GM12875 (cell line): Measurements from ENCODE around the gene PPP1R18.
"Not testable (repeated sequence)": the region's sequence is repeated elsewhere in the genome, so short reads cannot be mapped to it uniquely, and the experiment has no call there.

ENCODE experiments used
- H3K4me3 ChIP-seq: one replicate; pipeline ENCODE4 v1.5.1; 2011; ENCODE audit warnings: low read depth, low read length, control low read depth
- TF ChIP-seq, protein P1 (sequence below): IDR thresholded peaks from 2 replicates; pipeline ENCODE4 v1.5.1; 2011; ENCODE audit warnings: low read depth, mild to moderate bottlenecking, control low read depth, inconsistent platforms, low read length, moderate library complexity, borderline replicate concordance; ENCODE audit not compliant: insufficient read depth

PPP1R18 gene

DNA sequence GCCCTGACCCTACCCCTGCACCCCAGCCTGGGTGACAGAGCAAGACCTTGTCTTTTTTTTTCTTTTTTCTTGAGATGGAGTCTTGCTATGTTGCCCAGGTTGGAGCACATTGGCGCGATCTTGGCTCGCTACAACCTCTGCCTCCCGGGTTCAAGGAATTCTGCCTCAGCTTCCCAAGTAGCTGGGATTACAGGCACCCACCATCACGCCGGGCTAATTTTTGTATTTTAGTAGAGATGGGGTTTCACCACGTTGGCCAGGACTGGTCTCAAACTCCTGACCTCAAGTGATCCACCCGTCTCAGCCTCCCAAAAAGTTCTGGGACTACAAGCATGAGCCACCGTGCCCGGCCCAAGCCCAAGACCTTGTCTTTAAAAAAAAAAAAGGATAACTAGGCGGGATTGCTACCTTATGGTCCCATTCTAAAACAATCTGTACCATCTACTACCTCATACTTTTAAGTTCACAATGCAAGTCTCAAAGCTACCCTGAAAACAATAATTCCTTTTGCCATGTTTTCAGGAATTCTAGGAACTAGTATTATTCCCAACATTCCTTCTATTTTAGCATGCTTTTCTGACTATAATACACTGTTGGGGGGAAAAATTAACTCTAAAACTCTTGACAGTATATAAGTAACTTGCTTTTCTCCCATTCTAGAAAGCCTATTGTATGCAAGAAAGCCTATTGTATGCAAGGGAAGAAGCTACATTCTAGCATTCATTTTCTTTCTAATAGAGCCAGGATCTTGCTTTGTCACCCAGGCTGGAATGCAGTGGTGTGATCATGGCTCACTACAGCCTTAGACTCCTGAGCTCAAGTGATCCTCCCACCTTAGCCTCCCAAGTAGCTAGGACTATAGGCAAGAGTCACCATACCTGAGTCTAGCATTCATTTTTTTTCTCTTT lies 40.3 kb upstream of the PPP1R18 start:
- no peak overlapping the region for H3K4me3 ChIP-seq
- TF ChIP-seq, protein P1, sequence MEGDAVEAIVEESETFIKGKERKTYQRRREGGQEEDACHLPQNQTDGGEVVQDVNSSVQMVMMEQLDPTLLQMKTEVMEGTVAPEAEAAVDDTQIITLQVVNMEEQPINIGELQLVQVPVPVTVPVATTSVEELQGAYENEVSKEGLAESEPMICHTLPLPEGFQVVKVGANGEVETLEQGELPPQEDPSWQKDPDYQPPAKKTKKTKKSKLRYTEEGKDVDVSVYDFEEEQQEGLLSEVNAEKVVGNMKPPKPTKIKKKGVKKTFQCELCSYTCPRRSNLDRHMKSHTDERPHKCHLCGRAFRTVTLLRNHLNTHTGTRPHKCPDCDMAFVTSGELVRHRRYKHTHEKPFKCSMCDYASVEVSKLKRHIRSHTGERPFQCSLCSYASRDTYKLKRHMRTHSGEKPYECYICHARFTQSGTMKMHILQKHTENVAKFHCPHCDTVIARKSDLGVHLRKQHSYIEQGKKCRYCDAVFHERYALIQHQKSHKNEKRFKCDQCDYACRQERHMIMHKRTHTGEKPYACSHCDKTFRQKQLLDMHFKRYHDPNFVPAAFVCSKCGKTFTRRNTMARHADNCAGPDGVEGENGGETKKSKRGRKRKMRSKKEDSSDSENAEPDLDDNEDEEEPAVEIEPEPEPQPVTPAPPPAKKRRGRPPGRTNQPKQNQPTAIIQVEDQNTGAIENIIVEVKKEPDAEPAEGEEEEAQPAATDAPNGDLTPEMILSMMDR, result no peak

DNA sequence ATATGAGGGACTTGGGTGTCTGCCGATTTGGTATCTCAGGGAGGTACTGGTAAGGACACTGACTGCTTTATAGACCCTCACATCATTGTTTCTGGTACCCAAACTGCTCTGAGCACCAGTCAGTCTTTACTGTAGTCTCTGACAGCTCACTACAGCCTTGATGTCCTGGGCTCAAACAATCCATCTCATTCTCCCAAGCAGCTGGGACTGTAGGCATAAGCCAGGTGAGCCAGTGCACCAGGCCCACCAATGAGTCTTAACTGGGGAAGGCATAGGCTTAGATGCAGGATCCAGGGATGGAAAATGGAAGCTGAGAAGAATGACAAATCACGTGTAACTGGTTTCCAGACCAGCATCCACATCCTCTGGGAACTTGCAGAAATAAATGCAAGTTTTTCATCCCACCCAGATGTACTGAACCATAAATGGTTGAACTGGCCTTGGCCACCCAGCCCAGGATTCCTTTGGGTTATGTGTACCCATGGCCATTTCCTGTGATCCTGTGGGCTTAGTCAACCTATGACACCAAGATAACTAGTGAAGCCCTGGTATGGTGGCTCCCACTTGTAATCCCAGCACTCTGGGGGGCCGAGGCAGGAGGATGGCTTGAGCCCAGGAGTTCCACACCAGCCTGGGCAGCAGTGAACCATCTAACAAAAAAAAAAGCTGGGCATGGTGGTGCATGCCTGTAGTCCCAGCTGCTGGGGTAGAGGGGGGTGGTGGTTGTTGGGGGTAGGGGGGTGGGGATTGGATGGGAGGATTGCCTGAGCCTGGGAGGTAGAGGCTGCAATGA lies 39.5 kb upstream of the PPP1R18 start:
- no peak overlapping the region for H3K4me3 ChIP-seq
- TF ChIP-seq, protein P1, result no peak

DNA sequence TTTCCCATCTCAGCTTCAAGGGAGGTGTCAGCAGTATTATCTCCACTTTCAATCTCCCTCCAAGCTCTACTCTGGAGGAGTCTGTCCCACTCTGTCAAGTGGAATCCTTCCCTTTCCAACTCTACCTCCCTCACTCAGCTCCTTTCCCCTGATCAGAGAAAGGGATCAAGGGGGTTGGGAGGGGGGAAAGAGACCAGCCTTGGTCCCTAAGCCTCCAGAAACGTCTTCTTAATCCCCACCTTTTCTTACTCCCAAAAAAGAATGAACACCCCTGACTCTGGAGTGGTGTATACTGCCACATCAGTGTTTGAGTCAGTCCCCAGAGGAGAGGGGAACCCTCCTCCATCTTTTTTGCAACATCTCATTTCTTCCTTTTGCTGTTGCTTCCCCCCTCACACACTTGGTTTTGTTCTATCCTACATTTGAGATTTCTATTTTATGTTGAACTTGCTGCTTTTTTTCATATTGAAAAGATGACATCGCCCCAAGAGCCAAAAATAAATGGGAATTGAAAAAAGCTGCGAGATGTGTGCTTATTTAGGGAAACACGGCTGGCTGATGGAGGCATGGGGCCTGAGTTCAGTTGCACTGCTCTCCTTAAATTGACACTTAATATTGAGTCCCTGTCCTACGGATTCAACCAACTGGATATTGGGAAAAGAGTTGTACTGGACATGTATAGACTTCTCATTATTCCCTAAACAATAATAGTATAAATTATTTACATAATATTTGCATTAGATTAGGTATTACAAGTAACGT lies 38.6 kb upstream of the PPP1R18 start:
- H3K4me3 ChIP-seq, result no peak overlapping the region
- TF ChIP-seq, protein P1, result no peak

DNA sequence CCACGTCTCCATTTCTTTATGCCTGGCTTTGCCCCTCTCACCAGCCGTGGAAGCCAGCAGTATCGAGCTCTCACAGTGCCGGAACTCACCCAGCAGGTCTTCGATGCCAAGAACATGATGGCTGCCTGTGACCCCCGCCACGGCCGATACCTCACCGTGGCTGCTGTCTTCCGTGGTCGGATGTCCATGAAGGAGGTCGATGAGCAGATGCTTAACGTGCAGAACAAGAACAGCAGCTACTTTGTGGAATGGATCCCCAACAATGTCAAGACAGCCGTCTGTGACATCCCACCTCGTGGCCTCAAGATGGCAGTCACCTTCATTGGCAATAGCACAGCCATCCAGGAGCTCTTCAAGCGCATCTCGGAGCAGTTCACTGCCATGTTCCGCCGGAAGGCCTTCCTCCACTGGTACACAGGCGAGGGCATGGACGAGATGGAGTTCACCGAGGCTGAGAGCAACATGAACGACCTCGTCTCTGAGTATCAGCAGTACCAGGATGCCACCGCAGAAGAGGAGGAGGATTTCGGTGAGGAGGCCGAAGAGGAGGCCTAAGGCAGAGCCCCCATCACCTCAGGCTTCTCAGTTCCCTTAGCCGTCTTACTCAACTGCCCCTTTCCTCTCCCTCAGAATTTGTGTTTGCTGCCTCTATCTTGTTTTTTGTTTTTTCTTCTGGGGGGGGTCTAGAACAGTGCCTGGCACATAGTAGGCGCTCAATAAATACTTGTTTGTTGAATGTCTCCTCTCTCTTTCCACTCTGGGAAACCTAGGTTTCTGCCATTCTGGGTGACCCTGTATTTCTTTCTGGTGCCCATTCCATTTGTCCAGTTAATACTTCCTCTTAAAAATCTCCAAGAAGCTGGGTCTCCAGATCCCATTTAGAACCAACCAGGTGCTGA lies 37.6 kb upstream of the PPP1R18 start:
- not testable (repeated sequence) for H3K4me3 ChIP-seq

DNA sequence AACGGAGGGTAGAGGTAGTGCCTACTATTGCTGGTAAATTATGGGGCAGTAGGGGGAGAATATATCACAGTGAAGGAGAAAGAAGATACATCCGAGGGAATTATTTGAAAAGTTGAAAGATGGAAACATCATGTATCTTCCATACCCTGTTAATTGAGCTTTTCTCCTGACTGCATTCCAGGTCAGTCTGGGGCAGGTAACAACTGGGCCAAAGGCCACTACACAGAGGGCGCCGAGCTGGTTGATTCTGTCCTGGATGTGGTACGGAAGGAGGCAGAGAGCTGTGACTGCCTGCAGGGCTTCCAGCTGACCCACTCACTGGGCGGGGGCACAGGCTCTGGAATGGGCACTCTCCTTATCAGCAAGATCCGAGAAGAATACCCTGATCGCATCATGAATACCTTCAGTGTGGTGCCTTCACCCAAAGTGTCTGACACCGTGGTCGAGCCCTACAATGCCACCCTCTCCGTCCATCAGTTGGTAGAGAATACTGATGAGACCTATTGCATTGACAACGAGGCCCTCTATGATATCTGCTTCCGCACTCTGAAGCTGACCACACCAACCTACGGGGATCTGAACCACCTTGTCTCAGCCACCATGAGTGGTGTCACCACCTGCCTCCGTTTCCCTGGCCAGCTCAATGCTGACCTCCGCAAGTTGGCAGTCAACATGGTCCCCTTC lies 36.9 kb upstream of the PPP1R18 start:
- H3K4me3 ChIP-seq, result not testable (repeated sequence)

DNA sequence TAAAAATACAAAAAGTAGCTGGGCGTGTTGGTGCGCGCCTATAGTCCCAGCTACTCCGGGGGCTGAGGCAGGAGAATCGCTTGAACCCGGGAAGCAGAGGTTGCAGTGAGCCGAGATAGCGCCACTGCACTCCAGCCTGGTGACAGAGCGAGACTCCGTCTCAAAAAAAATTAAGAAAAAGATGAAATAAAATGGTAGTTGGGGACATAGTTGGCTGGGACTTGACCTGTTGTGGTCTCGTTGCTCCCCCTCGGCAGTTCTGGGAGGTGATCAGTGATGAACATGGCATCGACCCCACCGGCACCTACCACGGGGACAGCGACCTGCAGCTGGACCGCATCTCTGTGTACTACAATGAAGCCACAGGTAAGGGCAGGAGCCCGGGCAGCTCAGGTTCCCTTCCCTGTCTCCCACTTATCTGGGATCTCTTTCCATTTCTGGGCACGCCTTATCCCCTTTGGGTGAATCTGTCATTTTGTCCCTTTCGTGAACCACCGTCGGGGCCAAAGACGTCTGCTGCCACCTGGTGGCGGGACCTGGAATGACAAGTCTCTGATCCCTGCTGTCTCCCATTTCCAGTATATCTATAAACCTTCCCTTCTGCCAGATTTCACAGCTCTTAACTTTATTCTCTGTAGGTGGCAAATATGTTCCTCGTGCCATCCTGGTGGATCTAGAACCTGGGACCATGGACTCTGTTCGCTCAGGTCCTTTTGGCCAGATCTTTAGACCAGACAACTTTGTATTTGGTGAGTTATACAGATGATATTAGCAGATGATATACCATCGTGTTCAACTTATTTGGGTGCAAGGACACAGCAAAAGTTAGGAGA lies 36.1 kb upstream of the PPP1R18 start:
- H3K4me3 ChIP-seq, result peak overlapping the region; percentile 71
- TF ChIP-seq, protein P1, result peak; percentile 82

DNA sequence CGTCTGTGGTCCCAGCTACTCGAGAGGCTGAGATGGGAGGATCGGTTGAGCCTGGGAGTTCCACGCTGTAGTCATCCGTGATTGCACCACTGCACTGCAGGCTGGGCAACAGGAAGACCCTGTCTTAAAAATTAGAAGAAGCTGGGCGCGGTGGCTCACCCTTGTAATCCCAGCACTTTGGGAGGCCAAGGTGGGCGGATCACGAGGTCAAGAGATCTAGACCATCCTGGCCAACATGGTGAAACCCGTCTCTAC lies 35.5 kb upstream of the PPP1R18 start:
- peak overlapping the region; percentile 71 for H3K4me3 ChIP-seq
